NCI-H82 treated with DMSO at 0.1 percent for 48 hours (cell line): ENCODE data around the gene GPR137.
"Not testable (repeated sequence)": the region's sequence is repeated elsewhere in the genome, so short reads cannot be mapped to it uniquely, and the experiment has no call there.

ENCODE experiments used
- DNase-seq: peaks from one replicate; lab custom pipeline; 2025; ENCODE audit not compliant: unreplicated experiment; lab: John Stamatoyannopoulos, UW

The GPR137 gene

GRCh38 chr11:64317961-64318765 lies 32.5 kb downstream of the GPR137 start, which contains the start of gene PRDX5:
Gene PRDX5 (plus strand): TSS chr11:64318121. CDS start chr11:64318216, 95 bp downstream.
- peak; percentile 74 for DNase-seq

DNA sequence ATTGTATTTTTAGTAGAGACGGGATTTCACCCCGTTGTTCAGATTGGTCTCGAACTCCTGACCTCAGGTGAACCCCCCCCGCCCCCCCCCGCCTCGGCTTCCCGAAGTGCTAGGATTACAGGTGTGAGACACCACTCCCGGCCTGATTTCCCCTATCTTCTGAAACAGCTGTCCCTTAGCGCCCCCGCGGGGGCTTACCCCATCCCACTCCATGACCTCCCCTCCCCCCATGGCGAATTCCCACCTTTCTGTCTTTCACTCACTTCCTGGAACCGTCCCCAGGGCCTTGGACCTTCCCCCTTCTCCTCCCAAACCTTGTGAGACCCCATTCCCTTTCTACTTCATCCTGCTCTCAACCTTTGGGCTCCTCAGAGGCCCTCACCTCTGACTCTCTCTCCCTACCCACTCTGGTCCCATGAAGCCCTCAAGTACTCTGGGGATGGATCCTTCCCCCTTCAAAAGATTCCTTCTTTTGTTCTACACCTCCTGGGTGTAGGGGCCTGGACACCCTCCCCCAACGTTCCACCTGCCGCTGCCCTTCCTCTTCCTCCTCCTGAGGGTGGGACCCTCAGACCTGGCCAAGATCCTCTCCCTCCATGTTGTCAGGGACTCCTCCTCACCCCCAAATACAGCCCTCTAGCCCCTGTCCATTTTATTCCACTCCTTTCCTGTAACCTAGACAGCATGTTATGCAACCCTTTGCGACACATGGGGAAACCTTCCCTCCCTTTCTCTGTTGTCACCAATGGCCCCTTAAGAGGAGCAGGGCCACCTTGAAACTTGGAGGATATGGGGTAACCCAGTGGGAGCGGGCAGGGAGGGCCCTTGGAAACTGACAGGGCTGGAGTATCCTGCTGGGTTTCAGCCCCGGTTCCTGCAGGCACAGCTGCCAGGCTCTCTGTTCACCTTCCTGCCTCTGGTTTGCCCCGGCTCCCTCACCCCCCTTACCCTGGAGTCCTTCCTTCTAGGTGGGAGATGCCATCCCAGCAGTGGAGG lies 33.4 kb downstream of the GPR137 start:
- DNase-seq = no peak

DNA sequence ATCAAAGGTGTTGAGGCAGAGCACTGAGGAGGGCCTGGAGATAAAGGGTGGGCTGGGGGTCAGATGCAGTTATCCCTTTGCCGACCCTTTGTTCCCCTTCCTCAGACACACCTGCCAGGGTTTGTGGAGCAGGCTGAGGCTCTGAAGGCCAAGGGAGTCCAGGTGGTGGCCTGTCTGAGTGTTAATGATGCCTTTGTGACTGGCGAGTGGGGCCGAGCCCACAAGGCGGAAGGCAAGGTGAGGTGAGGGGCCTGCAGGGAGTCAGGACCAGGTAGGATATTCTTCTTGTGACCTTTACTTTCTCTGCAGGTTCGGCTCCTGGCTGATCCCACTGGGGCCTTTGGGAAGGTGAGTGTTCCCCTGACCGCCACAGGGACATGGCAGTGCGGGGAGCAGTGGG lies 34.9 kb downstream of the GPR137 start:
- no peak for DNase-seq

- no peak for DNase-seq
These were observed 35.4 kb downstream of the GPR137 start for GRCh38 chr11:64321026-64321425.

GRCh38 chr11:64321533-64321932 lies 35.9 kb downstream of the GPR137 start:
- DNase-seq = no peak

DNA sequence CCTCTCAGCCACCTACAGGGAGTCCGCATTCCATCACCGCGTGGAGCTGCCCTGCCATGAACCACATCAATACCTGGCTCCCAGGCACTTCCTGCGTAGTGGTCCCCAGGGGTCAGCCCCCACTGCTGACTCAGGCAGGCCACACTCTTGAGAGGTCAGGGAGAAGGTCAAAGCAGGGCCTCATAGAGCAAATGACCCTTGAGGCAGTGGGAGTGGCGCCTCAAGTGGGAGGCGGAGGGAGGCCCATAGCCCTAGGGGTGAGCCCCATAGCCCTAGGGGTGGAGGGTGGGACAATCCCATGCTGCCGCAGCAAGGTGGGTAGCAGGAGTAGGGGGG lies 37.2 kb downstream of the GPR137 start:
- no peak for DNase-seq

- DNase-seq = no peak
These were observed 37.7 kb downstream of the GPR137 start for GRCh38 chr11:64323373-64323772.

- not testable (repeated sequence) for DNase-seq
These were observed 38.3 kb downstream of the GPR137 start for GRCh38 chr11:64323984-64324383.

DNA sequence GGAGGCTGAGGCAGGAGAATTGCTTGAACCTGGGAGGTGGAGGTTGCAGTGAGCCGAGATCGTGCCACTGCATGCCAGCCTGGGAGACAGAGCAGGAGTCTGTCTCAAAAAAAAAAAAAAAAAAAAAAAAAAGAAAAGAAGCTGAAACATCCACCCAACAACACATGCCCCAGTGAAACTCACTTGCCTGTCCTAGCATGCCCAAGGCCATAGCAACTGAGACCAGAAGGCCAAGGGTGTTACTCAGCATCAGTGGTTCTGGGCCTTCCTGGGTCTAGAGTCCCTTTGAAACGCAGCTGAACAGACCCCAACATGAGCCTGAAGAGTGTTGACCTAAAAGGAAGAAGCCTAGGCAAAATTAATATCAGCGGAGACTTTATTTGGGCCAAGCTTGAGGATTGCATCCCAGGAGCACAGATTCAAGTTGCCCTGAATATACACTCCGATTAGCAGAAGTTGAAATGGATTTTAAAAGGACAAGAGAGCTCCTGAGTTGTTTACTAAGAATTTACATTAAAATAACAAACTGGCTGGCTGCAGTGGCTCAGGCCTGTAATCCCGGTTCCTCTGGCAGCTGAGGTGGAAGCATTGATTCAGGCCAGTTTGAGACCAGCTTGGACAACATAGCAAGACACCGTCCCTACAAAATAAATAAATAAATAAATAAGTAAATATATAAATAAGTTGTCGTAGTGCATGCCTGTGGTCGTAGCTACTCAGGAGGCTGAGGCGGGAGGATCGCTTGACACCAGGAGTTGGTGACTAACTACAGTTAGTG lies 39.2 kb downstream of the GPR137 start:
- no peak for DNase-seq

DNA sequence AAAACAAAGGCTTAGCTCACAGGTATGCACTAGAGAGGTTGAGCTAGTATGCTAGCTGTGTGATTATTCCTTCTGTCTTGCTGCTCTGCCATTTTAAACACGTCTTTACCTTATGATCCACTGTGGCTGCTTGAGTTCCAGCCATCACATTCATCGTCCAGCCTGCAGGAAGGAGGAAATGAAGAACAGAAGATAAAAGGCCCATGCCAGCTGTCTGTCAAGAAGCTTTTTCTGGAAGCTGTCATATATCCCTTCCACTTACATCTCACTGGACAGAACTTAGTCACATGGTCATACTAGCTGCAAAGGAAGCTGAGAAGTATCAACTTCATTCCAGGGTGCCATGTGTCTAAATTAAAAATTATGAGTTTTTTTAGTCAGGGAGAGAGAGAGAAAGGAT lies 41.7 kb downstream of the GPR137 start:
- DNase-seq = no peak

DNA sequence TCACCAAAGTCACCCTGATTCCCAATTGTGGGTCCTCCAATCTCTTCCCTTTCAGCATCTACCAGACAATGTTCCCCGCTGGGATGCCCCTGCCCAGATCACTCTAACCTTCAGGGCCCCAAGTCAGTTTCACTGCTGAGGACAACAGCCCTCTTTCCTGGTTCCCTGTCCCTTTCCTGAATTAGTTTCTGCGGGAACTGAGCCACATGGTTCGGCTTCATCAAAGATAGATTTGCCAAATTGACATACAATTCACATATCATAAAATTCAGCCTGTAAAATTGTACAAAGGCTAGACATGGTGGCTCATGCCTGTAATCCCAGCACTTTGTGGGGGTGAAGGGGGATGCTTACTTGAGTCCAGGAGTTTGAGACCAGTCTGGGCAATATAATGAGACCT lies 42.3 kb downstream of the GPR137 start:
- DNase-seq = no peak

GRCh38 chr11:64330888-64331287 lies 45.2 kb downstream of the GPR137 start:
- no peak for DNase-seq

GRCh38 chr11:64331569-64332371 lies 46.1 kb downstream of the GPR137 start:
- DNase-seq = no peak

DNA sequence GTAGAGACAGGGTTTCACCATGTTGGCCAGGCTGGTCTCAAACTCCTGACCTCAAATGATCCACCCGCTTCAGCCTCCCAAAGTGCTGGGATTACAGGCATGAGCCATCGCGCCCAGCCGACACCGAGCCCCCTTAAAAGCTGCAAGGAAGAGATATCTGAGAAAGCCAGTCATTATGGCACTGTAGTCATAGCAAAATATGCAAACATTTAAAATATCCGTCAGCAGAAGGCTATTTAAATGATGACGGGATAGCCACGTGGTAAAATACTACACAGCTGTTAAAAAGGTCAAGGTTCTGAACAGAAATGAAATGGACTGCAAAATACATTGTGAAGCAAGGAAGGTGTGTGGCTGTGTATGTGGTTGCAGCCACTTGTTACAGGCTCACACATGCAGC lies 47.9 kb downstream of the GPR137 start:
- no peak for DNase-seq

DNA sequence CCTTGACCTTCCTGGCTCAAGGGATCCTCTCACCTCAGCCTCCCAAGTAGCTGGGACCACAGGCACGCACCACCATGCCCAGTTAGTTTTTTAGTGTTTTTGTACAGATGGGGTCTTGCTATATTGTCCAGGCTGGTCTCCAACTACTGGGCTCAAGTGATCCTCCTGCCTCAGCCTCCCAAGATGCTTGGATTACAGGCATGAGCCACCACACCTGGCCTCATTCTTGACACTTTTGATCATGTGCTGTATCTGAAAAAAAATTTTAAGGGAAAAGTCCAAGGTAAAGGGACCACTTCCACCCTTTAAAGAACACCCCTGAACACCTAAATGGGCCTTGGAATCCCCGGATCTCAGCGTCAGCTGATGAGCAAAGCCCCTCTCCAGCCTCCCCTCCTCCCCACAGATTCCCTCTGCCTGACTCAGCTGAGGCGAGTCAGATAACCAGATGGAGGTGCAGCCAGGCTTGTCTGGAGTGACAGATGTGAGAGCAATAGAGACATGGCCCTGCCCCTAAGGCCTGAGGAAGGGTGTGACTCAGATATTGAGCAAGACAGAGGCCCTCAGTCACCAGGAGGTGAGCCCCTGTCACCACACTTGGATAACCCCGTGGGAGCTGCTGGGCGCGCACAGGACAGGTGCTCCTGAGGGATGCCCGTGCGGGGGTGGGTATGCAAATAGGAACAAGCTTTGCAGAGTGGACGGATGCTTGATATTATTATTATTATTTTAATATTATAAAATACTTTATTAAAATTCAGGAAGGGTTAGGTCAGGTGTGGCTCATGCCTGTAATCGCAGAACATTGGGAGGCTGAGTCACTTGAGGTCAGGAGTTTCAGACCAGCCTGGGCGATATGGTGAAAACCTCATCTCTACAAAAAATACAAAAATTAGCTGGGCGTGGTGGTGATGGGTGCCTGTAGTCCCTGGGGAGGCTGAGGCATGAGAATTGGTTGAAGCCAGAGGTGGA lies 49.4 kb downstream of the GPR137 start:
- DNase-seq = peak; percentile 94

DNA sequence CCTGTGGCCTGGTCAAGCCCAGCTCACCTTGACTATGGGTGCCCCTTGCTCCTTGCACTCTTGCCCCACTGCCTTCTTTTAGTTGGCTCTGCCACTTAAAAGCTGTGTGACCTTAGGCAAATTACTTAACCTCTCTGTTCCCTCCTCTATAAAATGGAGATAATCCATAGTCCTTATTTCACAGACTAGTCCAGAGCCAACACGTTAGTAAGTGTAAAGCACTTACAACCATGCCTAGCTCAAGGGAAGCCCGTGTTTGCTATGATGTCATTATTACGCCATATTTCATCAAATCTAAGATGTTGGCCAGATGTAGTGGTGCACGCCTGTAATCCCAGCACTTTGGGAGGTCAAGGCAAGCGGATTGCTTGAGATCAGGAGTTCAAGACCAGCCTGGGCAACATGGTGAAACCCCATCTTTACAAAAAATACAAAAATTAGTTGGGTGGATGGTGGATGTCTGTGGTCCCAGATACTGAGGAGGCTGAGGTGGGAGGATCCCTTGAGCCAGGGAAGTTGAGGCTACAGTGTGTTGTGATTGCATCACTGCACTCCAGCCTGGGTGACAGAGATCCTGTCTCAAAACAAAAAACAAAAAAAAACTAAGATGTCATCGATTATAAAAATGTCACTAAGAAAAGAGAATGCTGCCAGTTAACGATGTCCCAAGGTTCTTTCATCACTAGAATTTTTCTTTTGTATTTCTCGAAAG lies 52.0 kb downstream of the GPR137 start:
- DNase-seq = no peak

GRCh38 chr11:64338716-64339115 lies 53.1 kb downstream of the GPR137 start:
- DNase-seq = no peak
